Breast epithelium (tissue), 4 donors: Measurements from ENCODE around the gene FAM72A. TPM values are rescaled to one million over a fixed set of nuclear protein-coding genes. Genes with fewer than 3 reads are reported as not detected.
"Not testable (repeated sequence)": the region's sequence is repeated elsewhere in the genome, so short reads cannot be mapped to it uniquely, and the experiment has no call there.

Experiments
- DNase-seq, 2 donors: peaks; one replicate each; pipeline ENCODE4 v3.0.0-alpha.2; 2019; ENCODE audit warnings: low spot score in 2 of 2
- H3K27ac ChIP-seq, 2 donors: fragments of 200-600 bp; sonication (generic) in 1 of 2; one replicate each; pipeline ENCODE4 v1.5.1; 2016 to 2019; ENCODE audit warnings: mild to moderate bottlenecking in 1 of 2
- H3K27me3 ChIP-seq, 2 donors: fragments of 200-600 bp; sonication (generic) in 1 of 2; one replicate each; pipeline versions ENCODE4 v1.5.1 to v1.6.0; 2017 to 2019; ENCODE audit warnings: control low read depth in 1 of 2, mild to moderate bottlenecking in 1 of 2
- H3K36me3 ChIP-seq: fragments of 200-600 bp; one replicate; pipeline ENCODE4 v1.5.1; 2019
- H3K4me1 ChIP-seq, 2 donors: fragments of 200-600 bp; sonication (generic); one replicate each; pipeline ENCODE4 v1.5.1; 2016 to 2019; ENCODE audit warnings: control low read depth in 1 of 2
- H3K4me3 ChIP-seq, 3 donors: fragments of 200-600 bp; sonication (generic); 1 replicate in 2 of 3; 2 replicates in 1 of 3; pipeline ENCODE4 v1.5.1; 2016 to 2019; ENCODE audit warnings: mild to moderate bottlenecking in 3 of 3, moderate library complexity in 2 of 3
- H3K9me3 ChIP-seq, 2 donors: fragments of 200-600 bp; sonication (generic) in 1 of 2; one replicate each; pipeline ENCODE4 v1.5.1; 2016 to 2019; ENCODE audit warnings: control low read depth in 1 of 2
- CTCF ChIP-seq, 3 donors: fragments of 450-650 bp; IDR thresholded peaks; one replicate each; pipeline ENCODE4 v1.5.1; 2016 to 2017; ENCODE audit warnings: antibody characterized with exemption in 3 of 3, mild to moderate bottlenecking in 3 of 3, moderate library complexity in 3 of 3
- POLR2A ChIP-seq: fragments of 450-650 bp; IDR thresholded peaks from one replicate; pipeline ENCODE4 v1.6.1; 2016; ENCODE audit warnings: antibody characterized with exemption, mild to moderate bottlenecking, moderate library complexity
- POLR2AphosphoS5 ChIP-seq, 3 donors: sonication (generic); formaldehyde crosslinking; IDR thresholded peaks; one replicate each; pipeline ENCODE4 v1.6.1; 2017; ENCODE audit warnings: antibody characterized with exemption in 3 of 3
- intact Hi-C: fragments of 100-400 bp; cut with DNase I; formaldehyde crosslinking; loops from one replicate; pipeline ENCODE4 v1.15.1; 2023; ENCODE audit warnings: low total_unique reads
- total RNA-seq, 3 donors: library from RNA; depleted of rRNA; stranded (reverse); fragments of >200 nt; gene quantifications; one replicate each; pipeline ENCODE4 v1.1.0, GENCODE V29; 2016

Gene FAM72A
- total RNA-seq, 3 donors from 2014 or later = 0.98 to 1.8 TPM; not detected in 1

DNA sequence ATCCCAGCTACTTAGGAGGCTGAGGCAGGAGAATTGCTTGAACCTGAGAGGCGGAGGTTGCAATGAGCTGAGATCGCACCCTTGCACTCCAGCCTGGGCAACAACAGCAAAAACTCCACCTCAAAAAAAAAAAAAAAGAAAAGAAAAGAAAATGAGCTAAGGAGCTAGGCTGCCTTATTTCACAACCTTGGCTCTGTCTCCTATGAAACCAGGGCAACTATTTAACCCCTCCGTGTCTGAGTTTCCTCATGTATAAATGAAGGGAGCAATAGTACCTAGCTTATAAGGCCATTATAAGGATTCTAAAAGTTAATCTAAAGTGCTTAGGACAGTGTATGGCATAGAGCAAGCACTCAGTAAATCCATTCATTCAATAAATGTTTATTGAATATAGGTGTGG lies 32.8 kb downstream of the FAM72A start:
- H3K27me3 ChIP-seq, H3K36me3 ChIP-seq, intact Hi-C loops, H3K9me3 ChIP-seq, H3K4me1 ChIP-seq, H3K27ac ChIP-seq, DNase-seq, H3K4me3 ChIP-seq: not testable (repeated sequence)

- H3K9me3 ChIP-seq, DNase-seq, H3K36me3 ChIP-seq, intact Hi-C loops, H3K27me3 ChIP-seq, H3K4me1 ChIP-seq, H3K4me3 ChIP-seq, H3K27ac ChIP-seq: not testable (repeated sequence)
Measured at GRCh38 chr1:206167350-206168029, 35.1 kb downstream of the FAM72A start.

DNA sequence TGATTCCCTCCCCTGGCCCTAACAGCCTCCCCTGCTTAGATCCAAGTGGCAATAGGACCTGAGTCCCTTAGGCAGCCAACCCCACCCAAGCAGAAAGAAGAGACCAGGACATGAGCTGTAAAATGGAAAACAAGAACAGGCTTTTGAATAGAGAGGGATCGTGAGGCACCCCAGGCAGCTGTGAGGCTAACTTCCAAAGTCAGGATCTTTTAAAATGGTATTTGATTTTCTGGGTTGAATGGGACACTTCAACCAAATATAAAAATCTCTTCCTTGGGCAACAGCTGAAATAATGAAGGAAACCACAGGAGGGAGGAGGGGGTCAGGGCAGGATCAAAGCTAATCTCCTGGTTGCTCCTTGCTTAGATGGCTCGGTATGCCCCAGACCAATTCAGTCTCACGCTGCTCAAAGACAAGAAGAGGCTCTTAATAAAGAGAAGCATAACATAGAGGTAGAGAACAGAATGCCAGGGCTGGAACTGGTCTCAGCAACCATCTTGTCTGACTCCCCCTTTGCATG lies 56.8 kb downstream of the FAM72A start:
- Histone ChIP-seq H3K9me3 (no peaks in the 10 kb centered on the region), H3K4me3 (no peak overlapping the region), H3K4me1 (no peaks in the 10 kb centered on the region), H3K36me3 (no peaks in the 10 kb centered on the region), H3K27ac (no peak overlapping the region), H3K27me3 (no peaks in the 10 kb centered on the region)
- DNase-seq = no peak
- intact Hi-C loops = no loop called here
- TF ChIP-seq POLR2A (no peak), POLR2AphosphoS5 (IDR thresholded peaks at IDR 0.05) (no peak), CTCF (IDR thresholded peaks at IDR 0.05) (no peak)

- no peaks in the 10 kb centered on the region for H3K27me3 ChIP-seq
- H3K27ac ChIP-seq = no peak overlapping the region
- no peaks in the 10 kb centered on the region for H3K9me3 ChIP-seq
- no peak for TF ChIP-seq POLR2A
- TF ChIP-seq CTCF (IDR thresholded peaks at IDR 0.05) = no peak
- no peak for TF ChIP-seq POLR2AphosphoS5 (IDR thresholded peaks at IDR 0.05)
- no peaks in the 10 kb centered on the region for H3K36me3 ChIP-seq
- no peaks in the 10 kb centered on the region for H3K4me1 ChIP-seq
- H3K4me3 ChIP-seq = no peak overlapping the region
- intact Hi-C loops = no loop called here
- DNase-seq = no peak
Measured at GRCh38 chr1:206144605-206145004, 58.0 kb downstream of the FAM72A start.

- Histone ChIP-seq H3K4me1 (no peaks in the 10 kb centered on the region), H3K4me3 (no peak overlapping the region), H3K27ac (no peak overlapping the region), H3K9me3 (no peaks in the 10 kb centered on the region), H3K27me3 (no peaks in the 10 kb centered on the region), H3K36me3 (no peaks in the 10 kb centered on the region)
- intact Hi-C loops = no loop called here
- DNase-seq = no peak
- no peak for TF ChIP-seq POLR2AphosphoS5 (IDR thresholded peaks at IDR 0.05)
Measured at GRCh38 chr1:206143537-206144172, 59.0 kb downstream of the FAM72A start.

DNA sequence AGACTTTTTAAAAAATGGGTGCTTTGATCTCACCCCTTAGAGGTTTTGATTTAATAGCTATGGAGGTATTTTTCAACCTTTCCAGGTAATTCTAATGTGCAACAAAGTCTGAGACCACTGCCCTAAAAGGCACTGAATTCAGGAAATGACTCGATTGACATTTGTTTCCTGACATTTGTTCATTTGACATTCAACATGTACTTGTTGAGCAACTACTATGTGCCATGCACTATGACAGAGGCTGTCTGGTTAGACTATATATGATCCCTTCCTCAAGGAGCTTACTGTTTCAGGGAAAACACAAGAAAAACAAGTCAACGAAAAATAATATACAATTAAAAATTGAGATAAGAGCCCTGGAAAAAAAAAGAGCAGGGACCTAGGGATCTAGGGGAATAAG lies 59.9 kb downstream of the FAM72A start:
- no peaks in the 10 kb centered on the region for H3K9me3 ChIP-seq
- no peaks in the 10 kb centered on the region for H3K36me3 ChIP-seq
- DNase-seq = no peak
- intact Hi-C loops = no loop called here
- no peaks in the 10 kb centered on the region for H3K27me3 ChIP-seq
- no peak overlapping the region for H3K4me3 ChIP-seq
- TF ChIP-seq POLR2AphosphoS5 (IDR thresholded peaks at IDR 0.05) = no peak
- TF ChIP-seq POLR2A = no peak
- TF ChIP-seq CTCF (IDR thresholded peaks at IDR 0.05) = no peak
- H3K27ac ChIP-seq = no peak overlapping the region
- no peaks in the 10 kb centered on the region for H3K4me1 ChIP-seq
